ENCODE measurements around the gene PLCB1.

Gene PLCB1

GRCh38 chr20:8657664-8658063 lies 525.6 kb downstream of the PLCB1 start:
- DNase-seq (ENCODE audit: low read depth in 2 of 2), result no peak

DNA sequence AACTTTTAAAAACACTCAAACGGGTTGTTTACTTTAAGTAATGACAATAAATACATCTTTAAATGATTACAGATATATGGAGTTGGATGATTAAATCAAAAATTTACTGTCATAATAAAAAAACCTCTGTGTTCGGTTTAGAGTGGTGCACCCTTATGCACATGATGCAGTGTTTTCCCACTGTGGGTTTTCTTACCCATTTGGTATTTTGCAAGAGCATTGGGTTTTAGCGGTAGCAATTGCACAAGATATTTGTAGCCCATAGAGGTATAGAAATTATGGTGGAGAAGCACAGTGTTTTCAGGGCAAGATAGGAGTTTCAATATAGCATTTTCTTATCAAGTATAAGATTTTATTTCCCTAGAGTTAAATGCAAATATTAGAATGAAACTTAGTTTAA lies 526.0 kb downstream of the PLCB1 start:
- no peak for DNase-seq (ENCODE audit: low read depth in 2 of 2)

DNA sequence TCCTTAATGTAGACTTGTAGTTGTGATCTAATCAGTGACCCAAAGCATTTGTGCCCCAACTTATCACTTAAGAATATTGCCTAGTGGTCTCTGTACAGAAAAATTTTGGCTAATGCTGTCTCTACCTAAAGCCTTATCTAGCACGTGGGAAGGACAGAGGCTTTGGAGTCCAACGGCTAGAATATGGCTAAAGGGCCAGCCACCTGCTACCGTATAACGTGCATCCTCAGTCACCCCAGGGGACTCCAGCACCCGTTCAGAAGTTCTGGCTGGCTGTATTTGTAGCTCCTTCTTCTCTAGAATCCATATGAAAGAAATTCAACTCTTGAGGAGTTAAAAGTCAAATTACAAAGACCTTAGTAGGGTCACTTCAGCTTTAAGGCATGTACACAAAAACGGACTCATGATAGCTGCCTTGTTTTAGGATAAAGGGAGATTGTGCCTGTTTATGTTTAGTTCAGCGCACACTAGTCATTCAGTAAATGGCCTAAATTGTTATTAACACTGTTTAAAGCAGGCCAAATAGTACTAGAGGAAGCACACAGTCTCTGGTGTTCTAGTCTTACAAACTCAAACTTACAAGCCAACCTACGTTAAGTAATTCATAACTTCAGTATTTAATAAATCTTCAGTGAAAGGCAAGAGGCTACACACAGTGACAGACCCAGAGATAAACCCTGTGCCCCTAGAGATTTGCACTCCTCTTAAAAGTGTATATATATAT lies 529.3 kb downstream of the PLCB1 start:
- no peak for DNase-seq (ENCODE audit: low read depth in 2 of 2)

GRCh38 chr20:8662433-8662954 lies 530.4 kb downstream of the PLCB1 start:
- DNase-seq (ENCODE audit: low read depth in 2 of 2), result no peak

- DNase-seq (ENCODE audit: low read depth in 2 of 2), result no peak
Measured at GRCh38 chr20:8663424-8663823, 531.4 kb downstream of the PLCB1 start.

- no peak for DNase-seq (ENCODE audit: low read depth in 2 of 2)
Measured at GRCh38 chr20:8664778-8665177, 532.7 kb downstream of the PLCB1 start.

DNA sequence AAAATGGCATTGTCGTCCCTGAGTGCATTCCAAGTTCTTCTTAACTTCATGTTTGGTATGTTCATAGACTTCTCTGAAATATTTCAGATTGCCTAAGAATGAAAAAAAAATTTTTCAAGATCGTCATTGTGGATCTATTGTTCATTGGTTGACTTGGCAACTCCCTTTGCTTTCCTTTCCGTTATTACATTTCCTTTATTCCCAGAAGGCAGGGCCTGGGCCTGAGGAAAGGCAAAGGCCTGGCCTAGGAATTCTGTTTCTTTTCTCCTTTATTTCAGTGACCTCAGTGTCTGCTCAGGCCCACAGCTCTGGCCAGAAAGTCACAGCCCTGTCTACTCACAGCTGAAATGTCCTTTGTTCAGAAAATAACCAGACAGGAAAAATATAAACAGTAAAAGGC lies 535.2 kb downstream of the PLCB1 start:
- no peak for DNase-seq (ENCODE audit: low read depth in 2 of 2)

DNA sequence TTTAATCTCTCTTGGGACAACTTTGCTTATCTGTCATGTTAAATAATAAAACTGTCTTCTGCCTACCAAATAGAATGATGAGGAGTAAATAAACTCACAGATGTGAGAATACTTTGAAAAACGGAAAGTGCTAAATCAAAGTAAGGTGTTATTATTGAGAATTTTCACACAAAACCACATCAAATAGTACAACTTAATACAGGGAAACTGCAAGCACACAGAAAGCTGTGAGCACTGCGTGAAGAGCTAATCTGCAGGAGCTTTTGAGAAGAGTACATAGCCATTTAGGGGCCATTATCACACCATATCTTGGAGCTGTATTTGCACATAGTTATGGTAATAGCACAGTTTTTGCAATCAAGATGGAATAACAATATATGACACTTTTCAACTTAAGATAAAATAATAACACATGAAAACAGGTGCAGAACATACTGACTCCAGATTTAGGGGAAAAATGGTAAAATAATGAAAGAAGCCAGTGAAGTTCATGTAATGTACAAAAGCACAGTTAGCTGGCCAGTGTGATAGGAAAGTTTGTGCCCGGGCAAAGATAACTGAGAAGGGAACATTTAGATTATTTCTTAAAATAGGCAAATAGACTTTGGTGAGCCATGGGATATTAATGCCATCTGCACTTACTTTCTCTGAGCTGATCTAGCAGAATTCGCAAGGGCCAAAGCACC lies 538.3 kb downstream of the PLCB1 start:
- DNase-seq (ENCODE audit: low read depth in 2 of 2), result no peak

GRCh38 chr20:8670893-8671215 lies 538.8 kb downstream of the PLCB1 start:
- no peak for DNase-seq (ENCODE audit: low read depth in 2 of 2)

- no peak for DNase-seq (ENCODE audit: low read depth in 2 of 2)
Measured at GRCh38 chr20:8671370-8671961, 539.4 kb downstream of the PLCB1 start.

DNA sequence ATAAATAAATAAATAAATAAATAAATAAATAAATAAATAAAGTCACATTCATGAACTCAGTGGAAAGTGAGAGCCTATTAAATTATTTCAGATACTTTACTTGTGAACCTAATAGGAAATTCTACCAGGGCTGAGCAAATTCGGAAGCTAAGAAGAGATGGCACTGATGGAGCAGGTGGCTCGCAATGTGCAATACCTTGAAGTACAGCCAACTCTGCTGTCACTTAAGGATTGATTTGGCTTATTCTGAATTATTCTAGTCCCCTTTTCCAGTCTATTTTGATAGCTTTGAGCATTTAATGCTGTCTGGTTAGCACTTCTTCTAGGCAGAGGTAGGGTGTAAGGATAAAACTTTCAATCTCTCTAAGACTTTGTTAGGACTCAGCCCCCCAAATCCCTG lies 541.0 kb downstream of the PLCB1 start:
- DNase-seq (ENCODE audit: low read depth in 2 of 2), result no peak

DNA sequence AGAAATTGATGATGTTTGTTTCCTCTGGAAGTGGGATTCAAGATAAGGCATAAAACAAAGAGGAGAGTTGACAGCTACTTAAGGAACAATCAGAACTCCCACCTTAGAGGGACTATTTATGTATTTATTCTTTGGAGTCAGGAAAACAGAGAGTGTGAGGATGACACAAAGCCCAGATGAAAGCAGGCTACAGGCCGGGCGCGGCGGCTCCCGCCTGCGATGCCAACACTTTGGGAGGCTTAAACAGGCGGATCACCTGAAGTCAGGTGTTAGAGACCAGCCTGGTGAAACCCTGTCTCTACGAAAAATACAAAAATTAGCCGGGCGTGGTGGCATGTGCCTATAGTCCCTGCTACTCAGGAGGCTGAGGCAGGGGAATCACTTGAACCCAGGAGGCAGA lies 543.8 kb downstream of the PLCB1 start:
- DNase-seq (ENCODE audit: low read depth in 2 of 2), result no peak

DNA sequence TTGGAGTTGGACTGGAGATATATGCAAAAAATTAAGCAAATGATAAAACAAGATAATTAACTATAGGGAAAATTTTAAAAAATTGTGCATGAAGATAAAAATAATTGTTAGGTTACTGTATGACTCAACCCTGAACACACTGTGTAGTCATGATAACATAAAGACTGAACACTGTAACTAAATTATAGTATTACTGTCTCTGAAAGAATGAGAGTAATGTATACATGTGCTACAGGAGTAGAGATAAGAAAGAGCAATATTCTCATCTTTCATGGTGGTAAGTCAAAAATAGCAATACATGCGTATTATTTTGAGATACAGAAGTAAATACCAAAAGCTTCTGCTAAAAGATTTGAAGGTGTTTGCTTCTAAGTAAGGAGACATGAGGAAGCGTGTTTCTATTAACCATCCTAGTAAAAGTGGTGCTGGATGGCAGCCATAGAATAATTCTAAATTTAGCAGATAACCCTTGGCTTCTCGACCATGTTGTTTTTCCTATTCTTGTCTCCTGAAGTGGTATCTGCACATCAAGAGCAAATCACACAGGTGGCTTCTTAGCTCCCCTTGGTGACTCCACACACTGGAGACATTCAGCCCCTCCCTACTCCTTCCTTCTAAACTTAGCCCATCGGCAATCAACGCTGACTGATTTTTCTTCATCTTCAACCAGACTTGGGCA lies 546.2 kb downstream of the PLCB1 start:
- DNase-seq (ENCODE audit: low read depth in 2 of 2), result no peak

- DNase-seq (ENCODE audit: low read depth in 2 of 2), result no peak
Measured at GRCh38 chr20:8689337-8689736, 557.3 kb downstream of the PLCB1 start.

DNA sequence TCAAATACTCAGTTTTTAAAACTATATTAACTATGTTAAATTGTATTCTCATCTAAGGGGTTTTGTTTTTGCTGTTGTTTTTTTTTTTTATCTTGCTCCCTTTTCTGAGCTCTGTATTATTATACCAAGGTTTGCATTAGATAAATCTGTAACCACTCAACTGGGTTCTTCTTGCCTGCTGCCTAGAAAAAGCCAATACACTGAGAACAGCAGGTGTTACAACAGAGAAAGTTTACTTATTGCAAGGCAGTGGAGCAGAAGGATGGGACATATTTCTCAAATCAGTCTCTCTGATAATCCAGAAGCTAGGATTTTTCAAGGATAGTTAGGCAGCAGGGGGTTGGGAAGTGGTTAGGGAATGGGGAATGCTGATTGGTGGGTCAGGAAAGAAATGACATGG lies 558.0 kb downstream of the PLCB1 start:
- no peak for DNase-seq (ENCODE audit: low read depth in 2 of 2)

- DNase-seq (ENCODE audit: low read depth in 2 of 2), result no peak
Measured at GRCh38 chr20:8693709-8694108, 561.6 kb downstream of the PLCB1 start.

- DNase-seq (ENCODE audit: low read depth in 2 of 2), result no peak
Measured at GRCh38 chr20:8700756-8701155, 568.7 kb downstream of the PLCB1 start.

DNA sequence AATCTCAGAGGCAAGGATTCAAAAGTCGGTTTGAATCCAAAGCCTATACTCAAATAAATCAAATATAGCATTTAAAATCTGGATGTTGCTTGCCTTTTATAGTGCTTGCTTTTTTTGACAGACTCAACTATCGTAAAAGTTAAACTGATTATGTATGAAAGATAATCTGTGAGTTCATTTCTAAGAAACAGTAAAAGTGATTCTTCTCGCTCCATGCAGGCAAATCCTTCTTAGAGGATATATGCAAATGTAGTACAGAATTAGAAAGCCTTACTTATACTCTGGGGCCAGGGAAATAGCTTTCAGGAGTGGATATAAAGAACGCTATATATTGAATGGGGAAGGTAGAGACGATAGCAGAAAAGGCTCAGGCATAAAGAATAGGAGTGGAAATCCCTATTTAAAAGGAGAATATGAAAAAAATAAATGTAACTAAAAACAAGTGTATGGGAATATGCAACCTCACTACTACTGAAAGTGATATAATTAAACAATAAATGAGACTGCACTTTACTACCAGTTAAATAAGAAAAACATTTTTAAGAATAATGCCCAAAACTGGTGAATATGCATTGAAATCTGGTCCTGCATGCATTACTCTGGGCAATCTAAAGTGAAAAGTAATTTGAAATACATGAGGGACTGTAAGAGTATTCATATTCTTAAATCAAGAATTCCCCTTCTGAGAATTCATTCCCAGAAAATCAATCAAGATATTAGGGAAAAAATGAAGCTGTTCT lies 575.1 kb downstream of the PLCB1 start:
- no peak for DNase-seq (ENCODE audit: low read depth in 2 of 2)

- DNase-seq (ENCODE audit: low read depth in 2 of 2), result no peak
Measured at GRCh38 chr20:8709627-8710026, 577.6 kb downstream of the PLCB1 start.

DNA sequence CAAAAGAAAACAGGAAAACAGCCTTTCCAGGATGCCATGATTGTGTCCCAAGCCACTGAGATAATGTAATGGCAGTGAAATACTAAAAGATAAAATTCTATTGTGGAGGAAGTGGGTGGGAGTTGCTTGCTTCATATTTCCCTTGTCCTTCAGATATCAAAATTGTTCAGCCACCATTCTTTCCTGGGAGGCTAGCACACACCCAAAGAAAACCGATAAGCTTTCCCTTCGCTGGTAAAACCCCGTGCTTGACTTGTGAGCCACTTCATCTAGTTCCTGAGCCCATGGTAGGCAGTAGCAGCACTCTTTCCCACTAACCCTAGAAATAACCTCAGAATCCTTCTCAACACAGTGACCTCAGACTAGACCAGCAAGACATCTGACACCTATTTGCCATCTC lies 579.4 kb downstream of the PLCB1 start:
- DNase-seq (ENCODE audit: low read depth in 2 of 2), result no peak

DNA sequence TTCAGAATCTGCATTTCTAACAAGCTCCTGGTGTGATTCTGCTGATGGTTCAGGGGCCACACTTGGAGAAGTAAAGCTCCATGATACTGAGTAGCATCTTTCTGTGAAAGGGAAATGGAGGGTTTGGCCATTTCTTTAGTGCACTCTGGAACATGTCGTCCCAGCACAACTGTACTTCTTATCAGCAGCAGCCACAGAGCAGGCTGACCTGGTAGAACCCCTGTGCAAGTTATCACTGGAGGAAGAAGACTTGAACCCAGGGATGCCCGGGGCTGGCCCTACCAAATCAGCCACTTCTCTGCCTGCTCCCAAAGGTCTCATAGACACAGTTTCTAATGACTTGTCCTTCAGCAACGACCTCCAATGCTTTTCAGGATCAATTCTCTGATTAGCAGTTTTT lies 582.1 kb downstream of the PLCB1 start:
- no peak for DNase-seq (ENCODE audit: low read depth in 2 of 2)

- no peak for DNase-seq (ENCODE audit: low read depth in 2 of 2)
Measured at GRCh38 chr20:8718279-8718678, 586.2 kb downstream of the PLCB1 start.
